Activated CD8-positive, alpha-beta memory T cell treated with anti-CD3 and anti-CD28 coated beads, Interleukin-2, amount 50 U/mL, for 48 hours (primary cell): ENCODE data around the gene C1S.
"Not testable (repeated sequence)": the region's sequence is repeated elsewhere in the genome, so short reads cannot be mapped to it uniquely, and the experiment has no call there.

ENCODE experiments used
- DNase-seq: peaks from one replicate; pipeline ENCODE4 v3.0.0-alpha.2; 2020

Gene C1S

DNA sequence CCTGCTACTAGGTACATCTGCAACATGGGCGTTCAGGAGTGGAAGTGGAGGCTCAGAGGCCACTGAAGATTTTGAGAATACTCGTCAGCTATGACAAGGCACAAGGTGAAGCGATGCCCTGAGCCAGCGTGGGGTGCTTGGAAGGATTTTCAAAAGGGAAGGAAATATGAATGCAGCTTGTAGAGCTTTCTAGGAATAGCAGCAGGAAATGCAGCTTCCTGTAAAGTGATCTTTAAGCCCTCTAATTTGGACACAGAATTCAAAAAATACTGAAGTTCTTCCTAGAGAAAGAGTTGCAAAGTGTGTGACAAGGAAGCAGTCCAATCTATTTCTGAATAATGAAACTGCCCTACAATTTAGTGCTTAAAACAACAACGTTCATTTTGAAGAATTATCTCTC lies 13.2 kb upstream of the C1S start:
- DNase-seq: no peak

DNA sequence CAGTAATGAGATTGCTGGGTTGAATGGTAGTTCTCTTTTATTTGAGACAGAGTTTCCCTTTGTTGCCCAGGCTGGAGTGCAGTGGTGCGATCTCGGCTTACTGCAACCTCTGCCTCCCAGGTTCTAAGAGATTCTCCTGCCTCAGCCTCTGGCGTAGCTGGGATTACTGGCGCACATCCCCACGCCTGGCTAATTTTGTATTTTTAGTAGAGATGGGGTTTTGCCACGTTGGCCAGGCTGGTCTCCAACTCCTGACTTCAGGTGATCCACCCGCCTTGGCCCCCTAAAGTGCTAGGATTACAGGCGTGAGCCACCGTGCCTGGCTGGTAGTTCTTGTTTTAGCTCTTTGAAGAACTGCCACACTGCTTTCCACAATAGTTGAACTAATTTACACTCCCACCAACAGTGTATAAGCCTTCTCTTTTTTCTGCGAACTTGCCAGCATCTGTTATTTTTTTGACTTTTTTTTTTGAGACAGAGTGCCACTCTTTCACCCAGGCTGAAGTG lies 11.0 kb upstream of the C1S start:
- not testable (repeated sequence) for DNase-seq

DNA sequence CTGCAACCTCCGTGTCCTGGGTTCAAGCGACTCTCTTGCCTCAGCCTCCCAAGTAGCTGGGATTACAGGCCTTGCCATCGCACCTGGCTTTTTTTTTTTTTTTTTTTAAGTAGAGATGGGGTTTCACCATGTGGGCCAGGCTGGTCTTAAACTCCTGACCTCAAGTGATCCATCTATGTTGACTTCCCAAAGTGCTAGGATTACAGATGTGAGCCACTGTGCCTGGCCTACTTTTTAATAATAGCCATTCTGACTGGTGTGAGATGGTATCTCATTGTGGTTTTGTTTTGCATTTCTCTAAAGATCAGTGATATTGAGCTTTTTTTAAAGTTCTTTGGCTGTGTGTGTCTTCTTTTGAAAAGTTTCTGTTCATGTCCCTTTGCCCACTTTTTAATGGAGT lies 10.5 kb upstream of the C1S start:
- DNase-seq: not testable (repeated sequence)

DNA sequence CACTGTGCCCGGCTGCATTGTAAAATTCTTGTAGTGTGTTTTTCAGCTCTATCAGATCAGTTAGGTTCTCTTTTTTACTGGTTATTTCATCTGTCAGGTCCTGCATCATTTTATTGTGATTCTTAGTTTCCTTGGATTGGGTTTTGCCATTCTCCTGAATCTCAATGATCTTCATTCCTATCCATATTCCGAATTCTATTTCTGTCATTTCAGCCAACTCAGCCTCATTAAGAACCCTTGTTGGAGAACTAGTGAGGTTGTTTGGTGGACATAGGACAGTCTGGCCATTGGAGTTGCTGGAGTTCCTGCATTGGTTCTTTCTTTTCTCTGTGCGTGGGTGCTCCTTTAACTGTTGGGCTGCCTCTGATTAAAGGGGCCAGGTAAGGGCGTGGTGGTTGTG lies 5.6 kb upstream of the C1S start:
- no peak for DNase-seq

DNA sequence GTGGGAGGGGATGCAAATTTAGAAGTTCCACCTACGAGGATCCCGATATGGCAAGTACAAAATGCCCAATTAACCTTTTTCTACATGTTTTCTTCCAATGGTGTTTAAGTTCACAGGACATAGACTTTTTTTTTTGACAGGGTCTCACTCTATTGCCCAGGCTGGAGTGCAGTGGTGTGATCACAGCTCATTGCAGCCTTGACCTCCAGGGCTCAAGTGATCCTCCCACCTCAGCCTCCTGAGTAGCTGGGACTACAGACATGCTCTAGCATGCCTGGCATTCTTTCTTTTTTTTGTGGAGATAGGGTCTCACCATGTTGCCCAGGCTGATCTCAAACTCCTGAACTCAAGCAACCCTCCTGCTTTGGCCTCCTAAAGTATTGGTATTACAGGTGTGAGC lies 4.8 kb upstream of the C1S start:
- DNase-seq: not testable (repeated sequence)

DNA sequence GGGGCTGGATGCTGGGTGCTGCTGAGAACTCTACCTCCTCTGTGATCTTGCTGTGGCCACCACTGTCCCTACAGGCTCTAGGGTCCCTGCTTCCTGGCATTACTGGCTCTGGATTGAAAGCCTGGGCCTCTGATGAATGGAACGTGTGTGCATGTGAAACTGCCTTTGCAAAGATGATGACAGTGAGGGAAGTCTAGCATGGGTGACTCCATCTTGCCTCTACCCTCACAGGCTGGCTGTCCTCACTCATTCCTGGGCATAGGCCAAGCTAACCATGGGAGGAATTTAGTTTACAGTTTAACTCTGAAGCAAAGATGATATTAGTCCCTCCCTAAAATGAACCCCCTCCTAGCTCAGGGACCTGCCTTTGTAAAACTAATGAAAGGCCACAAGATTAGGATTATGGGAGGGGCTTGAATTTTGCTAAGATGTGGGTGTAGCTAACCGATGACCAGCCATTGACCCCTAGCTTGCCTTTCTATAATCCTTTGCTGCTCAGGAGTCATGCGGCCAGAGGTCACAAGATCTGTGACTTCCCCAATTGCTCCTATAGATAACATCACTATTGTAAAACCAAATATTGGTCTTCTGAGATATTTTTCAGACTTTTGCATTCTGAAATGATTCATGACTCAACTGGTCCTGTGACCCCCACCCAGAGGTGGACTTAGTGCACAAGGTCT lies 2.2 kb upstream of the C1S start:
- no peak for DNase-seq

DNA sequence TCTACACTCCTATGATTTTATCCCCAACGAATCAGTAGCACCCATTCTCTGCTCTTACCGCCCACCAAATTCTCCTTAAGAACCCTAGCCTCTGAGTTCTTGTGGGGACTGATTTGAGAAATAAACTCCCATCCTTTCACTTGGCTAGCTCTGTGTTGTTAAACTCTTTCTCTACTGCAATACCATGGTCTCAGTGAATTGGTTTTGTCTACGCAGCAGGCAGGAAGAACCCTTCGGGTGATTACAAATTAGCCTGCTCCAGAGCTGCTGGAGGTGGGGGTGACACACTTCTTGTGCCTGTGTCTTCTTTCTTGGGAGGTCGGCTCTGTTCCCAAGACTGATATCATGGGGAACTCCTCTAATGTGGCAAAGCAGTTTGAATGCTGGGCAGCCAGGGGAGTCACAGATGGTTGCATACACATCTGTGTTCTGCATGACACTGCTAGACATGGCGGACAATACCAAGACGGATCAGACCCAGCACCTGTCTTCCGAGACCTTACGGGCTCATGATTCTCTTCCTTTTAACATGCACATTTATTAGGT lies 1.6 kb upstream of the C1S start:
- DNase-seq: no peak

DNA sequence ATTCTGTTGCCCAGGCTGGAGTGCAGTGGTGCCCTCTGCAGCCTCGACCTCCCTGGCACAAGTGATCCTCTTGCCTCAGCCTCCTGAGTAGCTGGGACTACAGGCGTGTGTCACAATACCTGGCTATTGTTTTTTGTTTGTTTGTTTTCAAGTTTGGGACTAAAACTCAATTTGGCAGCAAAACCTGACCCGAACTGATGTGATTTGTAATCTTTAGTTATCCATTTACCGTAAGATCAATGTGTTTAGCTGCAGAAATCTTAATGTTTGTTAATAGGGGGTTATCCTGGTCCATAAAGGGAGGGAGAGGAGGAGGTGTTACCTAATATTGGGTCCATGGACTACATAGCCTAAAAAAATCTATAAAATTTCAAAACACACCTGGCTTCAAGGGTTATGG lies 738 bp upstream of the C1S start:
- DNase-seq: no peak

DNA sequence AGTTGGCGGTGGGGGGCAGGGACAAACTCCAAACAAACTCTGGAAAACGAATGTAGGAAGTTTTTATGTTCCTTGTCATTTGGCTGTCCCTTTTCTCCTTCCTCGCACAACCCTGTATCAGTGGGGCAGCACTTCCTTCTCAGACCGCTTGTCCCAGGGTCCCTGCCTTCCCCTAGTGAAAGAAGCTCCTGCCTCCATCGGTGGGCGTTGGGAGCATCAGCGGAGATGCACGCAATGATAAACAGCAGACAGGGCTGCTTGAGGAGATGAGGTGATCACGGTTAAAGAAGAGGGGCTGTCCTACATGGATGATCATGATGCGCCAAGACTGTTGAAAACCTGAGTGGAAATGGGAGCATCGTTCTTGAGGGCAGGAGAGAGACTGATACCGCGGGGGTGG lies 620 bp downstream of the C1S start:
- no peak for DNase-seq

DNA sequence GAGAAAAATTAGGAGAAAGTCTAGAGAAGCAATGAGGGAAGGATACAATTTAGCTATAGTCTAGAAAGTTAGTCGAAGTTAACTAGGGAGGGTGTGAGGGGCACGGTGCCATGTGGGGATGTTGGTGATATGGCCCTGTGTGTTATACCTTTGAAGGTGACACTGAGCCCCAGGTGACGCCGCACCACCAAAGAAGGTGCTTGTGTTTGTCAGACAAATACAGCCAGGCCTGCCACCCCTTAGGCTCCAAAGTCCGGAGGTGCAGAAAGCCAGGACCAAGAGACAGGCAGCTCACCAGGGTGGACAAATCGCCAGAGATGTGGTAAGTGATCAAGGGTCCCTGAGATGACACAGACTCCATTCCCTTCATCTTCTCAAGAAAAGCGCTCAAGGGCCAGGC lies 1.1 kb downstream of the C1S start:
- DNase-seq: no peak

DNA sequence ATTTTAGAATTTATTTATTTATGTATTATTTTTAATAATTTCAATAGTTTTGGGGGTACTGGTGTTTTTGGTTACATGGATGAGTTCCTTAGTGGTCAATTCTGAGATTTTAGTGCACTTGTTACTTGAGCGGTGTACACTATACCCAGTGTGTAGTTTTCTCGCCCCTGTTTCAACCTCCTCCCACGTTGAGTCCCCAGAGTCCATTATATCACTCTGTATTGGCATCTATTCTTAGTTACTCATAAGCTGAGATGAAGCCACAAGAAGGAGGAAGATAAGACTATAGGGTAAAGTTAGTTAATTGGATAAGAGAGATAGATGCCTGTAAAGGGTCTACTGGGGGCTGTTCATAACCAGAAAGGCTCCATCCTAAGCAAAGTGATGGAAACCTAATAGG lies 4.0 kb downstream of the C1S start:
- no peak for DNase-seq

DNA sequence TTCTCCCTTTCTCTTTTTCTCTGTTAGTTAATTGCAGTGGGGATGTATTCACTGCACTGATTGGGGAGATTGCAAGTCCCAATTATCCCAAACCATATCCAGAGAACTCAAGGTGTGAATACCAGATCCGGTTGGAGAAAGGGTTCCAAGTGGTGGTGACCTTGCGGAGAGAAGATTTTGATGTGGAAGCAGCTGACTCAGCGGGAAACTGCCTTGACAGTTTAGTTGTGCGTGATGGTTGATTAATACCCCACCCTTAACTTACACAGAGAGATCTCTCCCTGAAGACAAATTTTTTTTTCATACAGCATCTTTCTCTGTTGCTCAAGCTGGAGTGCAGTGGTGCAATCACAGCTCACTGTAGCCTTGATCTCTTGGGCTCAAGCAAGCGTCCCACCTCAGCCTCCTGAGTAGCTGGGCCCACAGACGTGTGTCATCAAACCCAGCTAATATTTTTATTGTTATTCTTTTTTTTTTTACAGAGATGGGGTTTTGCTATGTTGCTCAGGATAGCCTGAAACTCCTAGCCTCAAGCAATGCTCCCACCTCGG lies 4.6 kb downstream of the C1S start:
- DNase-seq: no peak

DNA sequence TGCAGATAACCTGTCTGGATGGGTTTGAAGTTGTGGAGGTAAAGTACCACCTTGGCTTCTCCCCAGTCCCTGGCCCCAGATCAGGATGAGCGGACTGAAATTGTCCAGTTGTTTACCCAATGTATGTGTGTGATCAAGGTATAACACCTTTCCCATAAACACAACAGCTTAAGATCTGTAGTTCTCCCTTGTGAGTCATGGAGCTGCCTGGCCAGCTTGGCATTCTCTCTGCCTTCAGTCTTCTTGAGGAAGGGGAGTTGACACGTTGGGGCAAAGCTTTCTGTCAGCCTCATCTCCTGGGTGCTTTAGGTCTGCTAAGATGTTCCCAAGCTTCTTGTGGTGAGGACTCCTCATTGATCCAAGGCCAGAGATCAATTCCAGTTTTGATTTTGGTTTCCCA lies 6.1 kb downstream of the C1S start:
- no peak for DNase-seq

DNA sequence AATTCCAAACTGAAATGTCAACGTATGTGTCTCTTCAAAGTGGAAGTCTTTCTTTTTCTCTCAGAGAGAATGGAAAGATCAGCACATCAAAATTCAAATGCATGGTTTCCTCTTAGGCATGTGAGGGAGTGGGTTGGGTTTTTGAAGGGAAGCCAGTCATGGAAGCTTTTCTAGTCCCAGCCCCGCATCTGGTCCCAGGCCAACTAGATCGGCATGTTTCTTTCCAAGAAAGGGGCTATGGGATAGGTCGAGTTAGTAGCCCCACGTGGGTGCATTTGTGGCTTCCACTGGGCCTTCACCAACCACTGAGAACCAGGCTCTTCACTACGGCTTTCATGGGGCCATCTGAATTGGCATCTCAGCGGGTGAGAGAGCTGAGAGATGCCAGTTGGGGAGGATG lies 6.6 kb downstream of the C1S start:
- no peak for DNase-seq

DNA sequence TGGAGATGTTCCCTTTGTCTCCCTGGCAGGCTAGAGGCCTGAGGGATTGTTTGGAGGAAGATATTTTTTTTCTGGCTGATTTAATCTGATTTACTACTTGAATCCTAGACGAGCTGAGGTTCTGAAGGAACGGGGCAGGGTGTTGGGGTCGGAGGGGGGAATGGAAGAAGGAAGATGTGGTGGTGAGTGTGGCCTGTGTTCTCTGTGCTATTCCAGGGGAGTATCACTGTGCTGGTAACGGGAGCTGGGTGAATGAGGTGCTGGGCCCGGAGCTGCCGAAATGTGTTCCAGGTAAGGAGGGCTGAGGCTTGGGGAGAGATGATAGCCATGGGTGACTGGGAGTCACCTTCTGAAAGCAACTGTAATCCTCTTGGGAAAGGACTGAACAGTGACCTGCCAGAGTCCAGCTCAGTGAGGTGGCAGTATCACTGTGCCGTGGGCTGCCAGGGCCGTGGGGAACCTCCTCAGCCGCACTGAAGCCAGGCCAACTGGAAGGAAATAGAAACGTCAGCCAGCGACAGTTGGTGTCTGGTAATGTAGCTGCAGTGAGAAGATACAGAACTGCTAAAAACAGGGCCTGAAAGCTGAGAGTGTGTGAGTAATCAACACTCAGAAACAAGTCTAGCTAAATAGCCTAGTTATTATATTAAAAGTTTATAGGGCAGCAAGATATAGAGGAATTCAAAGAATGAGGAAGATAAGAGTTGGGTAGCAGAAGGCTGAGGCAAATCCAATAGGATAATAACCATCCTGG lies 7.9 kb downstream of the C1S start:
- DNase-seq: no peak

DNA sequence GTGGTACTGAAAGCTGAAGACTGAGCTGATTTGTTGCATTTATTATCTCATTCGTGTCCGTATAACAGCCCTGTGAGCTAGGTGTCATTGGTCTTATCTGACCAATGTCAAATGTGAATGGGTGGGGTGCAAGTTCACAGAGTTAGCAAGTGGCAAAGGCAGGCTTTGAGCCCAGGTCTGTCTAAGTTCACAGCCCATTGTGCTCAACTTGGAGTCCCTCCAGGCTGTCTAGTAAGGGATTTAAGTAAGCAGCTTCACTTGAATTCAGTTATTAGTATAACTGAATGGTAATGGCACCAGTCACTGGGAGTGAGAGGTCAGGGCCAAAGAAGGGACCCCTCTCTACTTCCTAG lies 8.5 kb downstream of the C1S start:
- no peak for DNase-seq

DNA sequence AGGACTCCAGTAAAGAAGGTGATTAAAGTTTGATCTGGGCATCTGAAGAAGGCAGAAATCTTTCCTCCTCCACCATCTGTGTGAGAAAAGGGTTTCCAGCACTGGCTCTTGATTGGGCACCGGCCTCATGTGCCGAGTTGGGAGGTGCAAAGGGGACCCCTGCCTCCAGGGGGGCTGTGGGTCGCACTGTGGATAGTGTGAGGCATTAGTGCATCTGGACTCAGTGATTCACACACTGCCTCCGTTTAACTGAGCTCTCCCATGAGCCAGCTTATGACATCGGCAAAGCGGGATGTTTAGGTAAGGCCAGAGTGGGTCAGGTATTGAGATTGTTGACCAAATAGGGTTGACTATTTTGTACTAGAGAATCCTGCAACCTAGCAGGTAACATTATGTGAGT lies 8.9 kb downstream of the C1S start:
- DNase-seq: no peak

DNA sequence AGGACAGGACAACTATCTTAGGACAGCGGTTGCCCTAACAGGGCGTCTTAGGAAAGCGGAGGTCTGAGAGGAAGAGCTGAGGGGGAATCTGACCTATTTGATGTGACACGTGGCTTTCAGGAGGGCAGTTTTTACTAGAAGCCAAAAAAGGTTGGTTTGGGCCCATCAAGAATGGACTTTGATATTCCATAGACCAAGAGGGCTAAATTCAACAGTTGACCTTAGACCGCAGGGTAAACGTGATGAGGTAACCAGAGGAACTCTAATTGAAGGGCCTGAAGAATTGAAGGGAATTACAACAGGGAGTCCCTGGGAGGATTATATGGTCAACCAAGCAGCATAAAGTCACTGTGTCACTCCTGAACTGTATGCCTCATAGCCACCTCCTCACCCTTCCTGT lies 11.5 kb downstream of the C1S start:
- no peak for DNase-seq

DNA sequence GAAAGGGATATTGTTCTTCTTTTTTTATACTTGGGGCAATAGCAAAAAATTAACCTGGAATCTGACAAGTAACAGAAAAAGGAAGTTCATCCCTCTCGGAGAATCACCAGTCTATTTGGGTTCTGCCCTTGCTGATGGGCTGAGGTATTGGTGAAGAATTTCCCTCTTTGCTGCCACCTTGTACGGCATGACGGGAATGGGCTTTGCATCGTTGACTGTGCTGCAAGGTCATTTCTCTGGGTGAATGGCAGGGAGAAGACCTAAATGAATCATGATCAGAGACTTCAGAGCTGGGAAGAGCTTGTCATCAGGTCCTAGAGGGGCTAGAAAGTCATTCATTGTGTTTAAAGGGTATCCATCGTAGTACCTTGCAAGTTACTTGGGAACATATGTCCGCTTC lies 12.0 kb downstream of the C1S start:
- DNase-seq: no peak

DNA sequence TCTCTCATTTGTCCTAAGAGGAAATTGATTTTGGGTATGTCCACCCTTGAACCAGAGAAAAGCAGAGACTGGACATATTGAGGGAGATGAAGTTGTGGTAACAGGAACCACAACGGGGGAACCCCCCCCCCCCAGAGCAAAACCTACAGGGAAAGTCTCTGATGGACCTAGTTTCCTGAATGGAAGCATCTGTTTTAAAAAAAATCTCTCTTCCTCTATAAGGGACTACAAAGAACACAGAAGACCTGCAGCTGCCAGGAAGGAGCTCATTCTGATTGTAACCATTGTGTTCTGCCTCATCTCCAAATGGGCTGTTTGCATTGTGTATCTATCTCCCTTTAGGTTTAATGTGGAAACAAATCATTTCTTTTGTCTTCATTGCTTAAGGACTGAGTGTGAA lies 13.4 kb downstream of the C1S start:
- DNase-seq: no peak

DNA sequence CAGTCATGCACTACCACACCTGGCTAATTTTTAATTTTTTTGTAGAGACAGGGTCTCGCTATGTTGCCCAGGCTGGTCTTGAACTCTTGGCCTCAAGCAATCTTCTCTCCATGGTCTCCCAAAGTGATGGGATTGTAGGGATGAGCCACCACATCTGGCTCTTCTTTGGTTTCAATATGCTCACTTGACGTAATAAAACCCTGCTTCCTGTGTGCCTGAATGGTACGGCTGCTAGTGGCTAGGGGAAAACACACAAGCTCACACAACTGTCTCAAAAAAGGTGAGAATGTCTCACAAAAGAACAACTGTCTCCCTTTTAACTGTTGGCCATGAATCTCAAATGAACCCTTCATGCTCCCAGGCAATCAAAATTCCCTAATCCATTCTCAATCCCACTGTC lies 15.0 kb downstream of the C1S start:
- DNase-seq: no peak

DNA sequence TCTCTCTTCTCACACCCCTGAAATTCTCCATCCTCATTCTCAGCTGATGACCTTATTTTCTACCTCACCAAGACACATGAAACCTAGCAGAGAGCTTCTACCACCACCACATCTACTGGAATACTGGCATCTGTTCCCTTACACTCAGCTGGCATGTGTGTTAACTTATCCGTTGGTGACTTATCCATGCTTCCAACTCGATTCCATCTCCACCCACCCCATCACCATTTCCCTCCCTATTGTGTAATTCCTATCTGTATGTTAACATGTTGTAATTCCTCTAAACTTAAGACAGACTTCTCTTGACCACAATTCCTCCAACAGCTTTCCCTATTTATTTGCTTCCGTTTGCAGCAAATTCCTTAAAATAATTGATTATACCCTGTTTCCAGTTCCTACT lies 15.4 kb downstream of the C1S start:
- no peak for DNase-seq

DNA sequence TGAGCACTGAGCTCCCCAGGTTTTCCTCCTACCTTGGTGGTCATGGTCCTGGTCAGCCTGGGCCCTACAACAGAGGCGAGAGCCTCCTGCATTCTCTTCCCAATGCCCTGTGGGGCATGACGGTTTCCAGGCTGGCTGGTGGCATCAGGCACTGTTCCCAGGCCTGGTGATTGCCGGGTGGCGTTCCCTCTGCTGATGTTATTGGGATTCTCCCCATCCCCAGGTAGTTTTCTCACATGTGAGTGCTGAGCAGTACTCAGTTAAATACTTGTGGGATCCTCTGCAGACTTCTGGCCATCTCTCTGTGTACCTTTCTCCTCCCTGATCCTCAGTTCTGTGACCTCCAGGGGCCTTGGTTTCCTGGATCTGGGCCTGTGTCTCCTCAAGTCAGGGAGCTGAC lies 16.0 kb downstream of the C1S start:
- DNase-seq: no peak

DNA sequence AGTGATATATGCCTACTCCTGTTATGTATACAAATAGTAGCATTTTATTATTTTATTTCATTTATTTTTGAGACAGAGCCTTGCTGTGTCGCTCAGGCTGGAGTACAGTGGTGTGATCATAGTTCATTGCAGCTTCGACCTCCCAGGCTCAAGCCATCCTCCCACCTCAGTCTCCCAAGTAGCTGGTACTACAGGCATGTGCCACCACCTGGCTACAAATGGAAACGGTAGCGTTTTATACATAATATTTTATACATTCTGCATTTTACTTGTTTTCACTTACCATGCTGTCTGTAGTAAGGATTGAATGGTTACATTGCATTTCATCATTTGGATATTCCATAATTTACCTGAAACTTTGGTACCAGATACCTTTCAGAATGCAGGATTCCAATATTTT lies 17.6 kb downstream of the C1S start:
- DNase-seq: no peak

DNA sequence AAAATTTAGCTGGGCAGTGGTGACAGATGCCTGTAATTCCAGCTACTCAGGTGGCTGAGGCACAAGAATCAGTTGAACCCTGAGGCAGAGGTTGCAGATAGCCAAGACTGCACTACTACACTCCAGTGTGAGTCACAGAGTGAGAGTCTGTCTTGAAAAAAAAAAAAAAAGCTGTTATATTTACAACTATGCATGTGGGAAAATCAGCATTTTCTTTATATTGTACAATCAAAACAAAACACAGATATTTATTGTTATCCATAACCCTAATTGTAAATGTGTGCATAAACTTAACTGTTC lies 19.3 kb downstream of the C1S start:
- DNase-seq: no peak
